ENCODE data around the gene SART3. TPM values are rescaled to one million over a fixed set of nuclear protein-coding genes. Genes with fewer than 3 reads are reported as not detected.

Gene SART3
- total RNA-seq, 2 donors from 2014 or later = 54.1 to 112 TPM

- intact Hi-C loops (cut with DNase I) = no loop called here
- no peaks in the 10 kb centered on the region for H3K9me3 ChIP-seq
- TF ChIP-seq POLR2A (IDR thresholded peaks at IDR 0.05) = no peak
- 77% methylated on average over 2 of the region's 2 CpGs for WGBS
- H3K36me3 ChIP-seq = no peaks in the 10 kb centered on the region
- no peak overlapping the region for H3K27ac ChIP-seq
- H3K4me3 ChIP-seq = no peak overlapping the region
- DNase-seq (ENCODE audit: low spot score) = no peak
- no peaks in the 10 kb centered on the region for H3K27me3 ChIP-seq (replicated peaks; ENCODE audit: insufficient read depth)
- H3K4me1 ChIP-seq (replicated peaks) = no peaks in the 10 kb centered on the region
Measured at GRCh38 chr12:108484431-108484830, 76.5 kb downstream of the SART3 start.

- DNase-seq (ENCODE audit: low spot score) = no peak
- H3K36me3 ChIP-seq = no peaks in the 10 kb centered on the region
- WGBS = 50% methylated on average over 6 of the region's 6 CpGs
- no peak overlapping the region for H3K4me3 ChIP-seq
- H3K4me1 ChIP-seq (replicated peaks) = no peaks in the 10 kb centered on the region
- H3K9me3 ChIP-seq = no peaks in the 10 kb centered on the region
- intact Hi-C loops (cut with DNase I) = no loop called here
- no peaks in the 10 kb centered on the region for H3K27me3 ChIP-seq (replicated peaks; ENCODE audit: insufficient read depth)
- no peak overlapping the region for H3K27ac ChIP-seq
- no peak for TF ChIP-seq POLR2AphosphoS5 (IDR thresholded peaks at IDR 0.05)
- TF ChIP-seq, protein P1, sequence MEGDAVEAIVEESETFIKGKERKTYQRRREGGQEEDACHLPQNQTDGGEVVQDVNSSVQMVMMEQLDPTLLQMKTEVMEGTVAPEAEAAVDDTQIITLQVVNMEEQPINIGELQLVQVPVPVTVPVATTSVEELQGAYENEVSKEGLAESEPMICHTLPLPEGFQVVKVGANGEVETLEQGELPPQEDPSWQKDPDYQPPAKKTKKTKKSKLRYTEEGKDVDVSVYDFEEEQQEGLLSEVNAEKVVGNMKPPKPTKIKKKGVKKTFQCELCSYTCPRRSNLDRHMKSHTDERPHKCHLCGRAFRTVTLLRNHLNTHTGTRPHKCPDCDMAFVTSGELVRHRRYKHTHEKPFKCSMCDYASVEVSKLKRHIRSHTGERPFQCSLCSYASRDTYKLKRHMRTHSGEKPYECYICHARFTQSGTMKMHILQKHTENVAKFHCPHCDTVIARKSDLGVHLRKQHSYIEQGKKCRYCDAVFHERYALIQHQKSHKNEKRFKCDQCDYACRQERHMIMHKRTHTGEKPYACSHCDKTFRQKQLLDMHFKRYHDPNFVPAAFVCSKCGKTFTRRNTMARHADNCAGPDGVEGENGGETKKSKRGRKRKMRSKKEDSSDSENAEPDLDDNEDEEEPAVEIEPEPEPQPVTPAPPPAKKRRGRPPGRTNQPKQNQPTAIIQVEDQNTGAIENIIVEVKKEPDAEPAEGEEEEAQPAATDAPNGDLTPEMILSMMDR (IDR thresholded peaks at IDR 0.05) = no peak
- no peak for TF ChIP-seq POLR2A (IDR thresholded peaks at IDR 0.05)
Measured at GRCh38 chr12:108483213-108484059, 77.5 kb downstream of the SART3 start.

GRCh38 chr12:108482717-108483212, 78.2 kb downstream of the SART3 start:
- H3K27me3 ChIP-seq (replicated peaks; ENCODE audit: insufficient read depth) = no peaks in the 10 kb centered on the region
- H3K27ac ChIP-seq = no peak overlapping the region
- H3K4me1 ChIP-seq (replicated peaks) = no peaks in the 10 kb centered on the region
- H3K36me3 ChIP-seq = no peaks in the 10 kb centered on the region
- no peaks in the 10 kb centered on the region for H3K9me3 ChIP-seq
- H3K4me3 ChIP-seq = no peak overlapping the region
- TF ChIP-seq POLR2AphosphoS5 (IDR thresholded peaks at IDR 0.05) (no peak), POLR2A (IDR thresholded peaks at IDR 0.05) (no peak)
- TF ChIP-seq, protein P1 (IDR thresholded peaks at IDR 0.05) = no peak
- DNase-seq (ENCODE audit: low spot score) = no peak
- intact Hi-C loops (cut with DNase I) = no loop called here
- WGBS = 38% methylated on average over 11 of the region's 11 CpGs

GRCh38 chr12:108479364-108480070, 81.5 kb downstream of the SART3 start:
- Histone ChIP-seq H3K4me1 (replicated peaks) (no peaks in the 10 kb centered on the region), H3K9me3 (no peaks in the 10 kb centered on the region), H3K36me3 (no peaks in the 10 kb centered on the region), H3K27ac (no peak overlapping the region), H3K27me3 (replicated peaks; ENCODE audit: insufficient read depth) (no peaks in the 10 kb centered on the region), H3K4me3 (no peak overlapping the region)
- DNase-seq (ENCODE audit: low spot score) = no peak
- 55% methylated on average over 6 of the region's 6 CpGs for WGBS
- TF ChIP-seq, protein P1 (IDR thresholded peaks at IDR 0.05) = no peak
- no peak for TF ChIP-seq POLR2AphosphoS5 (IDR thresholded peaks at IDR 0.05)
- no peak for TF ChIP-seq POLR2A (IDR thresholded peaks at IDR 0.05)
- intact Hi-C loops (cut with DNase I) = no loop called here

GRCh38 chr12:108478611-108479206, 82.3 kb downstream of the SART3 start:
- H3K27ac ChIP-seq = no peak overlapping the region
- H3K9me3 ChIP-seq = no peaks in the 10 kb centered on the region
- intact Hi-C loops (cut with DNase I) = no loop called here
- WGBS = 30% methylated on average over 8 of the region's 8 CpGs
- no peak overlapping the region for H3K4me3 ChIP-seq
- H3K36me3 ChIP-seq = no peaks in the 10 kb centered on the region
- no peaks in the 10 kb centered on the region for H3K27me3 ChIP-seq (replicated peaks; ENCODE audit: insufficient read depth)
- DNase-seq (ENCODE audit: low spot score) = no peak
- TF ChIP-seq POLR2A (IDR thresholded peaks at IDR 0.05) = no peak
- TF ChIP-seq, protein P1 (IDR thresholded peaks at IDR 0.05) = no peak
- TF ChIP-seq POLR2AphosphoS5 (IDR thresholded peaks at IDR 0.05) = no peak
- H3K4me1 ChIP-seq (replicated peaks) = no peaks in the 10 kb centered on the region

All from prostate gland (tissue), 2 donors.